Frontal cortex (tissue), 4 donors: ENCODE data around the gene RUNX3. TPM values are rescaled to one million over a fixed set of nuclear protein-coding genes. Genes with fewer than 3 reads are reported as not detected.

Experiments
- DNase-seq, 2 donors: peaks; one replicate each; pipeline ENCODE4 v3.0.0; 2012; ENCODE audit warnings: low spot score in 2 of 2
- FAIRE-seq: peaks from 2 replicates; lab custom pipeline; 2012; peaks lifted over from hg19 to GRCh38; lab: Jason Lieb, UNC
- total RNA-seq: library from RNA; depleted of rRNA; stranded (reverse); fragments of >200 nt; gene quantifications from one replicate; pipeline ENCODE4 v1.2.3, GENCODE V29; 2014
- donor health status: control.
- donor health status: control.
- donor health status: control.

RUNX3 gene
- total RNA-seq, 1 donor from 2014 or later, result not detected

GRCh38 chr1:24872061-24872850 is 57.8 kb downstream of the RUNX3 start:
- FAIRE-seq (no peak), DNase-seq (no peak)

GRCh38 chr1:24871306-24871901 is 58.7 kb downstream of the RUNX3 start:
- no peak for DNase-seq
- FAIRE-seq, result no peak

GRCh38 chr1:24870551-24871195 is 59.4 kb downstream of the RUNX3 start:
- FAIRE-seq (no peak), DNase-seq (no peak)

- no peak for DNase-seq
- no peak for FAIRE-seq
Observed at GRCh38 chr1:24868016-24868875, 61.8 kb downstream of the RUNX3 start.

- DNase-seq (no peak), FAIRE-seq (no peak)
Observed at GRCh38 chr1:24867084-24867870, 62.8 kb downstream of the RUNX3 start.

- FAIRE-seq, result no peak
- no peak for DNase-seq
Observed at GRCh38 chr1:24866211-24867083, 63.6 kb downstream of the RUNX3 start.

- no peak for DNase-seq
- no peak for FAIRE-seq
Observed at GRCh38 chr1:24865587-24865986, 64.5 kb downstream of the RUNX3 start.

GRCh38 chr1:24865168-24865567 is 64.9 kb downstream of the RUNX3 start:
- no peak for FAIRE-seq

GRCh38 chr1:24864370-24864777 is 65.7 kb downstream of the RUNX3 start:
- FAIRE-seq, result no peak
- no peak for DNase-seq

More at GRCh38 chr1:24865168-24865567, 64.9 kb downstream of the RUNX3 start:
- no peak for DNase-seq

- no peak for DNase-seq
- no peak for FAIRE-seq
Observed at GRCh38 chr1:24862775-24863483, 67.1 kb downstream of the RUNX3 start.

GRCh38 chr1:24861821-24862727 is 68.0 kb downstream of the RUNX3 start:
- FAIRE-seq (no peak), DNase-seq (no peak)

- DNase-seq (no peak), FAIRE-seq (no peak)
Observed at GRCh38 chr1:24860841-24861240, 69.2 kb downstream of the RUNX3 start.

- no peak for DNase-seq
- no peak for FAIRE-seq
Observed at GRCh38 chr1:24859063-24860010, 70.7 kb downstream of the RUNX3 start.

GRCh38 chr1:24858277-24858676 is 71.8 kb downstream of the RUNX3 start:
- DNase-seq, result no peak
- no peak for FAIRE-seq

- DNase-seq, result no peak
Observed at GRCh38 chr1:24857507-24858133, 72.5 kb downstream of the RUNX3 start.

More at GRCh38 chr1:24857507-24858133, 72.5 kb downstream of the RUNX3 start:
- FAIRE-seq, result no peak
